Peyer's patch (tissue), 4 donors: Measurements from ENCODE around the gene MED20. TPM values are rescaled to one million over a fixed set of nuclear protein-coding genes. Genes with fewer than 3 reads are reported as not detected.

Source experiments
- DNase-seq, 3 donors: peaks; one replicate each; pipeline ENCODE4 v3.0.0-alpha.2; 2017 to 2019
- H3K27ac ChIP-seq, 4 donors: fragments of 200-600 bp; sonication (generic); one replicate each; pipeline ENCODE4 v1.5.1; 2016 to 2019
- H3K27me3 ChIP-seq, 2 donors: fragments of 200-600 bp; sonication (generic); one replicate each; pipeline ENCODE4 v1.5.1; 2019
- H3K36me3 ChIP-seq, 3 donors: fragments of 200-600 bp; sonication (generic); one replicate each; pipeline ENCODE4 v1.5.1; 2016 to 2019
- H3K4me1 ChIP-seq, 4 donors: fragments of 200-600 bp; sonication (generic); one replicate each; pipeline ENCODE4 v1.5.1; 2016 to 2019
- H3K4me3 ChIP-seq, 4 donors: fragments of 200-600 bp; sonication (generic); 1 replicate in 3 of 4; 2 replicates in 1 of 4; pipeline ENCODE4 v1.5.1; 2016 to 2019; ENCODE audit warnings: mild to moderate bottlenecking in 1 of 4
- H3K9me3 ChIP-seq, 4 donors: fragments of 200-600 bp; sonication (generic); one replicate each; pipeline ENCODE4 v1.5.1; 2016 to 2019; ENCODE audit warnings: mild to moderate bottlenecking in 1 of 4
- CTCF ChIP-seq, 6 experiments: fragments of 450-650 bp in 4 of 6; fragments of 200-600 bp in 2 of 6; sonication (generic) in 1 of 6; IDR thresholded peaks; one replicate each; pipeline ENCODE4 v1.5.1; 2017 to 2019; ENCODE audit warnings: antibody characterized with exemption in 6 of 6, mild to moderate bottlenecking in 3 of 6, moderate library complexity in 1 of 6
- POLR2A ChIP-seq, 2 donors: fragments of 450-650 bp; IDR thresholded peaks; one replicate each; pipeline ENCODE4 v1.5.1; 2017; ENCODE audit warnings: antibody characterized with exemption in 2 of 2, mild to moderate bottlenecking in 2 of 2, moderate library complexity in 2 of 2
- total RNA-seq, 4 donors: library from RNA; depleted of rRNA; stranded (reverse); fragments of >200 nt; gene quantifications; one replicate each; pipeline ENCODE4 v1.1.0, GENCODE V29; 2016

The MED20 gene
- total RNA-seq = 10 to 100 TPM in 3 of 4 donors, 1 to 10 TPM in 1; 6.6 to 24.3 (median 18.0) TPM

GRCh38 chr6:41920921-41921711, at the start of gene MED20, which contains the start of gene BYSL:
TSS of gene MED20 (minus strand) at chr6:41921139. CDS start at chr6:41921018, 121 bp downstream.
TSS of gene BYSL (plus strand) at chr6:41921499. CDS start at chr6:41921563, 64 bp downstream.
- peak; percentile 95 to 97 (median 95) for DNase-seq
- peak; percentile 80 to 81 for TF ChIP-seq POLR2A (IDR thresholded peaks at IDR 0.05)
- peak; percentile 95 to 99 (median 98) for TF ChIP-seq CTCF (IDR thresholded peaks at IDR 0.05)
- Histone ChIP-seq H3K27me3 (no peaks in the 10 kb centered on the region), H3K36me3 (peaks cover 0 to 7% (median 0%) of the 10 kb centered on the region in 3 donors), H3K9me3 (no peaks in the 10 kb centered on the region), H3K4me3 (peak within 1 kb of the TSS; percentile 65 to 88 (median 82)), H3K27ac (peak within 1 kb of the TSS; percentile 91 to 99 (median 96)), H3K4me1 (peaks cover 0 to 26% (median 4%) of the 10 kb centered on the region in 4 donors)

GRCh38 chr6:41970436-41970846, 49.5 kb upstream of the MED20 start:
- no peak overlapping the region for H3K4me3 ChIP-seq
- no peak overlapping the region for H3K27ac ChIP-seq
- no peaks in the 10 kb centered on the region for H3K36me3 ChIP-seq
- no peaks in the 10 kb centered on the region for H3K27me3 ChIP-seq
- H3K9me3 ChIP-seq = no peaks in the 10 kb centered on the region
- peaks cover 0 to 8% (median 3%) of the 10 kb centered on the region in 4 donors for H3K4me1 ChIP-seq
- TF ChIP-seq POLR2A (IDR thresholded peaks at IDR 0.05) = no peak
- no peak for TF ChIP-seq CTCF (IDR thresholded peaks at IDR 0.05)
- DNase-seq = peak in 1 of 3 donors; percentile 51

GRCh38 chr6:41967312-41968287, 46.7 kb upstream of the MED20 start:
- DNase-seq = peak in 1 of 3 donors; percentile 40
- no peak overlapping the region for H3K27ac ChIP-seq
- no peaks in the 10 kb centered on the region for H3K27me3 ChIP-seq
- no peak for TF ChIP-seq POLR2A (IDR thresholded peaks at IDR 0.05)
- no peak for TF ChIP-seq CTCF (IDR thresholded peaks at IDR 0.05)
- no peaks in the 10 kb centered on the region for H3K36me3 ChIP-seq
- H3K9me3 ChIP-seq = no peaks in the 10 kb centered on the region
- no peak overlapping the region for H3K4me3 ChIP-seq
- peaks cover 0 to 3% (median 1%) of the 10 kb centered on the region in 4 donors for H3K4me1 ChIP-seq

- Histone ChIP-seq H3K9me3 (no peaks in the 10 kb centered on the region), H3K36me3 (no peaks in the 10 kb centered on the region), H3K4me1 (peaks cover 0 to 3% (median 1%) of the 10 kb centered on the region in 4 donors), H3K27ac (no peak overlapping the region), H3K27me3 (no peaks in the 10 kb centered on the region), H3K4me3 (no peak overlapping the region)
- no peak for DNase-seq
- no peak for TF ChIP-seq CTCF (IDR thresholded peaks at IDR 0.05)
- TF ChIP-seq POLR2A (IDR thresholded peaks at IDR 0.05) = no peak
Measured at GRCh38 chr6:41966961-41967311, 46.0 kb upstream of the MED20 start.

- Histone ChIP-seq H3K4me1 (peaks cover 0 to 3% (median 1%) of the 10 kb centered on the region in 4 donors), H3K9me3 (no peaks in the 10 kb centered on the region), H3K4me3 (no peak overlapping the region), H3K36me3 (no peaks in the 10 kb centered on the region), H3K27me3 (no peaks in the 10 kb centered on the region), H3K27ac (no peak overlapping the region)
- no peak for TF ChIP-seq CTCF (IDR thresholded peaks at IDR 0.05)
- no peak for TF ChIP-seq POLR2A (IDR thresholded peaks at IDR 0.05)
- no peak for DNase-seq
Measured at GRCh38 chr6:41966214-41966920, 45.4 kb upstream of the MED20 start.
